Measurements from ENCODE around the gene TPST2. TPM values are rescaled to one million over a fixed set of nuclear protein-coding genes. Genes with fewer than 3 reads are reported as not detected.
A peak's percentile ranks its signal among the peaks of the same experiment; 100 is the strongest.

The TPST2 gene
- total and polyA plus RNA-seq, 3 donors from 2014 or later = 32.8 to 218 (median 169) TPM

DNA sequence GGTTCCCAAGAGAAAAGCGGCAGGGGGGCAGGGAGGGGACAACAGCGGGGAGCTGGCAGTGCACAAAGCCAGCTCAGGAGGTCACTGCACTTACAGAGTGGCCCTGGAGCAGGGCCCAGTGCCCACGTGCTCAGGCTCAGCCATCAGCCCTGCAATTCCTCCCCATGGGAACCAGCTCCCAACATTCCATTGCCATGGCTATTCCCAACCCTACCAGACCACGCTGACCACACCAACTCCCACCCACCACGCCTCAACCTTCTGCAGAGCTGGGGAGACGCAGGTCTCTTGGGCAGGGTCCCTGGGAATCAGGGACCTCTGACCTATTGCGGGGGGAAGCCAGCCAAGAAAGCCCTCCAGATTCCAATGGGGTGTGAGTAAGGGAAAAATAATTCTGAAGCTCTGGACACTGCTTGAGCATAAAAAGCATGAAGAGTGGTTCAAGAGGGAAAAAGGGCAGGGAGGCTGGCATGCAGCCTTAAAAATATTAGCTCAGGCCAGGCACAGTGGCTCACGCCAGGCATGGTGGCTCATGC lies 39.4 kb downstream of the TPST2 start:
- intact Hi-C loops (cut with DNase I; ENCODE audit: low total_unique reads) = no loop called here
- Histone ChIP-seq H3K4me1 (peaks cover 17% of the 10 kb centered on the region), H3K4me3 (no peak overlapping the region), H3K9me3 (no peaks in the 10 kb centered on the region), H3K27ac (peak overlapping the region; percentile 1 to 45), H3K27me3 (no peaks in the 10 kb centered on the region), H3K36me3 (ENCODE audit: low read depth, missing control alignments) (no peaks in the 10 kb centered on the region)
- peak; percentile 73 for DNase-seq
- no peak for TF ChIP-seq POLR2A (IDR thresholded peaks at IDR 0.05)
- TF ChIP-seq, protein P1, sequence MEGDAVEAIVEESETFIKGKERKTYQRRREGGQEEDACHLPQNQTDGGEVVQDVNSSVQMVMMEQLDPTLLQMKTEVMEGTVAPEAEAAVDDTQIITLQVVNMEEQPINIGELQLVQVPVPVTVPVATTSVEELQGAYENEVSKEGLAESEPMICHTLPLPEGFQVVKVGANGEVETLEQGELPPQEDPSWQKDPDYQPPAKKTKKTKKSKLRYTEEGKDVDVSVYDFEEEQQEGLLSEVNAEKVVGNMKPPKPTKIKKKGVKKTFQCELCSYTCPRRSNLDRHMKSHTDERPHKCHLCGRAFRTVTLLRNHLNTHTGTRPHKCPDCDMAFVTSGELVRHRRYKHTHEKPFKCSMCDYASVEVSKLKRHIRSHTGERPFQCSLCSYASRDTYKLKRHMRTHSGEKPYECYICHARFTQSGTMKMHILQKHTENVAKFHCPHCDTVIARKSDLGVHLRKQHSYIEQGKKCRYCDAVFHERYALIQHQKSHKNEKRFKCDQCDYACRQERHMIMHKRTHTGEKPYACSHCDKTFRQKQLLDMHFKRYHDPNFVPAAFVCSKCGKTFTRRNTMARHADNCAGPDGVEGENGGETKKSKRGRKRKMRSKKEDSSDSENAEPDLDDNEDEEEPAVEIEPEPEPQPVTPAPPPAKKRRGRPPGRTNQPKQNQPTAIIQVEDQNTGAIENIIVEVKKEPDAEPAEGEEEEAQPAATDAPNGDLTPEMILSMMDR (IDR thresholded peaks at IDR 0.05) = no peak
- 56 to 61% methylated on average over 3 to 8 of the region's 8 CpGs for WGBS, 2 donors

DNA sequence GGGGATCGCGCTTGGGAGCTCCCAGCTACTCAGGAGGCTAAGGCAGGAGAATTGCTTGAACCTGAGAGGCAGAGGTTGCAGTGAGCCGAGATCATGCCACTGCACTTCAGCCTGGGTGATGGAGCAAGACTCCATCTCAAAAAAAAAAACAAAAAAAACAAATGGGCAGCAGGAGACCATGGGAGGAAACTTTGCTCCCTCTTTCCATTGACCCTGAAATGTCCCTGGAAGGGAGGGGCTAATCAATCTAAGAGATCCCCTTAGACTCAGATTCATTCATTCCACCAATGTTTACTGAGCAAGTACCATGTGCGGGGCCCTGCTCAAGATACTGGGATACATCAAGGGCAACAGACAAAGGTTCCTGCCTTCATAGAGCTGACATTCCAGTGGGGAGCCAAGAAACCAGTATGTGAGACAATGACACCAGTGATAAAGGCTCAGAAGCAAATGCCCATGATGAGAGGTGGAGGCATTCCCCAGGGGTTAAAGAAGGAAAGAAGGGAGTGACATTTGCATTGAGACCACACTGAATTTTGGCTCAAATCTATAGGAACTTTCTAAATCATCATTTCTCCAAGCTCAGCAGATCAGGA lies 39.9 kb downstream of the TPST2 start:
- Histone ChIP-seq H3K9me3 (no peaks in the 10 kb centered on the region), H3K36me3 (ENCODE audit: low read depth, missing control alignments) (no peaks in the 10 kb centered on the region), H3K27ac (peak overlapping the region; percentile 1 to 45), H3K4me3 (no peak overlapping the region), H3K27me3 (no peaks in the 10 kb centered on the region), H3K4me1 (peaks cover 17% of the 10 kb centered on the region)
- DNase-seq = no peak
- TF ChIP-seq, protein P1 (IDR thresholded peaks at IDR 0.05) = no peak
- no peak for TF ChIP-seq POLR2A (IDR thresholded peaks at IDR 0.05)
- WGBS, 2 donors = 88 to 94% methylated on average over 4 of the region's 4 CpGs
- intact Hi-C loops (cut with DNase I; ENCODE audit: low total_unique reads) = no loop called here

DNA sequence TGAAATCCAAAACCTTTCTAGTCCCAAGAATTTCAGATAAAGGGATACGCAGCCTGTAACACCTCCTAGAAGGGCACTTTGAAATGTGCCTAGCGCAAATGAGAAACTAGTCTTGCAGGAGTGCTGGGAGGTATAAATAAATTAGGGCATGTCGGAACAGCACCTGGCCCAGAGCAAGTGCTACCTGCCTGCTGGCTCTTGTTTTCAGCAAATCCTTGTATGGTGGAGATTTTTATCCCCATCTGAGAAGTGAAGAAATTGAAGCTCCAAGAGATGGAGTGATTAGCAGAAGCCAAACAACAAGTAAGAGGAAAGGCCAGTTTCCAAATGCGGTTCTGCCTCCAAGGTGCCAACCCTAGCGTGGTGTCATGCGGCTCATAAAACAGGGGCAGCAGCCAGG lies 40.9 kb downstream of the TPST2 start:
- Histone ChIP-seq H3K27me3 (no peaks in the 10 kb centered on the region), H3K9me3 (no peaks in the 10 kb centered on the region), H3K27ac (peak overlapping the region in 1 of 2 donors; percentile 19), H3K36me3 (ENCODE audit: low read depth, missing control alignments) (no peaks in the 10 kb centered on the region), H3K4me1 (peaks cover 21% of the 10 kb centered on the region), H3K4me3 (no peak overlapping the region)
- no peak for TF ChIP-seq POLR2A (IDR thresholded peaks at IDR 0.05)
- TF ChIP-seq, protein P1 (IDR thresholded peaks at IDR 0.05) = no peak
- 75 to 80% methylated on average over 6 of the region's 6 CpGs for WGBS, 2 donors
- intact Hi-C loops (cut with DNase I; ENCODE audit: low total_unique reads) = no loop called here
- DNase-seq = no peak

DNA sequence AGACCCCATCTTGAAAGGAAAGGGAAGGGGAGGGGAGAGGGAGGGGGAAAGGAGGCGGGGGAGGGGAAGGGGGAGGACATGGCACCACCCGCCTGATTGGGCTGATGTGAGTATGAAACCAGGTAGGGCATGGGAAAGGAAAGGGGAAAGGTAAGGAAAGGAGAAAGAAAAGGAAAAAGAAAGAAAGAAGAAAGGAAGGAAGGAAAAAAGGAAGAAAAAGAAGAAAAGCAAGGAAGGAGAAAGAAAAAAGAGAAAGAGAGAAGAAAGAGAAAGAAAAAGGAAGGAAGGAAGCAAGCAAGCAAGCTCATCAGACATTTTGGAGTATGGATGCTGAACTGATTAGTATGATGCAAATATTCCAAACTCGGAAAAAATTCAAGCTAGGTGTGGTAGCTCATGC lies 41.6 kb downstream of the TPST2 start:
- no peak for TF ChIP-seq POLR2A (IDR thresholded peaks at IDR 0.05)
- TF ChIP-seq, protein P1 (IDR thresholded peaks at IDR 0.05) = no peak
- H3K4me1 ChIP-seq = peaks cover 20% of the 10 kb centered on the region

GRCh38 chr22:26547837-26548236 lies 42.1 kb downstream of the TPST2 start:
- H3K4me1 ChIP-seq = peaks cover 20% of the 10 kb centered on the region
- no peaks in the 10 kb centered on the region for H3K9me3 ChIP-seq
- no peak overlapping the region for H3K4me3 ChIP-seq
- TF ChIP-seq, protein P1 (IDR thresholded peaks at IDR 0.05) = no peak
- no peak for TF ChIP-seq POLR2A (IDR thresholded peaks at IDR 0.05)
- no peaks in the 10 kb centered on the region for H3K36me3 ChIP-seq (ENCODE audit: low read depth, missing control alignments)
- DNase-seq = no peak
- 94% methylated on average over 4 of the region's 4 CpGs for WGBS, 2 donors
- intact Hi-C loops (cut with DNase I; ENCODE audit: low total_unique reads) = no loop called here
- no peak overlapping the region for H3K27ac ChIP-seq
- no peaks in the 10 kb centered on the region for H3K27me3 ChIP-seq

More for the DNA sequence above, 41.6 kb downstream of the TPST2 start:
- H3K27me3 ChIP-seq = no peaks in the 10 kb centered on the region
- no peak overlapping the region for H3K4me3 ChIP-seq
- intact Hi-C loops (cut with DNase I; ENCODE audit: low total_unique reads) = no loop called here
- 89 to 95% methylated on average over 3 of the region's 3 CpGs for WGBS, 2 donors
- H3K27ac ChIP-seq = no peak overlapping the region
- no peaks in the 10 kb centered on the region for H3K9me3 ChIP-seq
- H3K36me3 ChIP-seq (ENCODE audit: low read depth, missing control alignments) = no peaks in the 10 kb centered on the region
- no peak for DNase-seq

Data from testis (tissue), 3 donors.